Activated CD4-positive, alpha-beta T cell treated with anti-CD3 and anti-CD28 coated beads for 4 hours (primary cell): ENCODE data around the gene ZSCAN16.

Experiments
- DNase-seq, 2 donors: peaks; one replicate each; pipeline ENCODE4 v3.0.0-alpha.2; 2020

The ZSCAN16 gene

GRCh38 chr6:28134716-28135115 lies 10.3 kb downstream of the ZSCAN16 start:
- no peak for DNase-seq

GRCh38 chr6:28135393-28135792 lies 11.0 kb downstream of the ZSCAN16 start:
- no peak for DNase-seq

DNA sequence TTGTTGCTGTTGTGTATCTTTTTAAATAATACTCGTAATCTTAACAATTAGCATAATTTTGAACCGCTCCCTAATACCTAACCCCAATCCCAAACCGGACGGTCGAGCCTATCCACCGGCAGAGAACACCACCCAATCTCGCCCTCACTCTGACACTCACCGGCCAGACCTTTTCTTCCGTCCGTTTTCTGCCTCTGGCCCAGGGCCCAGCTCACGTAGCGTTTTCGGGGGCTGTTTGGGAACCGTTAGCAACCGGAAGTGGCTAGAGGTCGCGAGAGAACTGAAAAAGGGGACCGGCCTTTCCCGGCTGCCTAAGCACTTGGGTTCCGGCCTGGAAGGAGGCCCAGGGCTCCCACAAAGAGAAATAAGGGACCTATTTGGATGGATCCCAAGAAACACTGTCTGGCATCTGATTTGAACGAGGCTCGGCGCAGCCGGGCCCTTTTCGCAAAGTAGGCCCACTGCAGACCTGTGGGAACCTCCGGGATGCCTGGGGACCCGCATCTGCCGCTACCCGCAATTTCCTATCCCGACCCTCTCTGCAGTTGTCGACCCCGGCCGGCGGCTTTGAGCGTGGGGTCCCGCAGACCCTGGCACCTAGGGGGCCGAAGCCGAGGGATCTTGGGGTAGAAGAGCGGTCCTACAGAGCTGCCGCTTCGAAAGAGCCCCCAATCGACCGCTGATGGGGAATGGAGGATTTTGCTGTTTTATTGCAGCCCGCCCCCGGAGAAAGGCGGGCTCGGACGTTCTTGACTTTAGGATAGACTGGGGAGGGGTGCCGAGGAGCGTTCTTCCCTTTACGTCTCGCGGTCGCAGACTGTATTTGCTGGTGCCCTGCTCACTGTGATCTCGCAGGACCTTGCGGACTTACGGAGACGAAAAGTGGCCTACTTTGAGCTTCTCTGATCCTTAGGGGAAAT lies 12.4 kb downstream of the ZSCAN16 start:
- peak; percentile 74 to 75 for DNase-seq

- peak; percentile 32 to 44 for DNase-seq
These were observed 13.1 kb downstream of the ZSCAN16 start for GRCh38 chr6:28137505-28137981.

GRCh38 chr6:28139860-28140543 lies 15.6 kb downstream of the ZSCAN16 start:
- no peak for DNase-seq

- DNase-seq = no peak
These were observed 16.2 kb downstream of the ZSCAN16 start for GRCh38 chr6:28140616-28141015.

- DNase-seq = peak; percentile 72 to 78
These were observed 17.3 kb downstream of the ZSCAN16 start, which contains the start of gene ZKSCAN8 for GRCh38 chr6:28141500-28142329. Gene ZKSCAN8, plus strand, starts transcription at chr6:28141883. Its CDS starts 6,525 bp downstream, at chr6:28148408.

DNA sequence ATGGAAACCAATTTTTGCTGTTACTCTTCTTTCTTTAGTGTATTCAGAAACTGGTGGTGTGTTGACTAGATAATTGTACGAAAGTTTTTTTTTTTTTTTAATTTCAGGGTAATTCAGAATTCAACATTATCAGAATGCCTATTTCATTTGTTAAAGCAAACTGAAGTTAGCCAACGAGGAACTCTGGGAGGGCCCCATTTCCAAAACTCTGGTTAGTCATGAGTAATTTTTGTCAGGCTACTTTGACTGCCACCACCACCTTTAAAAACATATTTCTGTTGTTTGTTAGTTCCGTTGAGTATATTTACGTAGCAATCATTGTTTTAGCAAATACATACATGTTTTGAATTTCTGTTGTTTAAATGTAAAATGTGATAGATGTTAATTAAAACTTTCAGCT lies 18.0 kb downstream of the ZSCAN16 start:
- no peak for DNase-seq

- no peak for DNase-seq
These were observed 20.8 kb downstream of the ZSCAN16 start for GRCh38 chr6:28145231-28145630.

- DNase-seq = no peak
These were observed 28.1 kb downstream of the ZSCAN16 start for GRCh38 chr6:28152531-28152930.

- no peak for DNase-seq
These were observed 29.1 kb downstream of the ZSCAN16 start for GRCh38 chr6:28153546-28153945.

- DNase-seq = no peak
These were observed 29.9 kb downstream of the ZSCAN16 start for GRCh38 chr6:28154357-28154756.

DNA sequence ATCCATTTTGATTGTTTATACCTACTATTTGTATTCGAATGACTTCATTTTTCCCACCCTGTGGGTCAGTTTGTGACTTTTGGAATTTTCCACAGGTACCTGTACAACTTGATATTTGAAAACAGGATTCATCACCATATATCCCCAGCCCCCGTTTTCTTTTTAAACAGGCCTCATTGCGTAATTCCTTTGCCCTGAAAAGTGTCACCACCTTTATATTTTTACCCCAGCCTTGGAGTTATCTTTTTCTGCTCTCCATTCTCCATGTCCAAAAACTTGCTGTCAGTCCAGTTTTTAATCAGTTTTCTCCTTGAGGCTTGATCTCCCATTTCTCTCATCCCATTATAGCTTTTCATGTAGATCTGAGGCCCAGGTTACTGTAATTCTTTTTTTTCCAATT lies 33.9 kb downstream of the ZSCAN16 start:
- no peak for DNase-seq

GRCh38 chr6:28159029-28159607 lies 34.7 kb downstream of the ZSCAN16 start:
- no peak for DNase-seq

- no peak for DNase-seq
These were observed 35.8 kb downstream of the ZSCAN16 start for GRCh38 chr6:28160233-28160632.

DNA sequence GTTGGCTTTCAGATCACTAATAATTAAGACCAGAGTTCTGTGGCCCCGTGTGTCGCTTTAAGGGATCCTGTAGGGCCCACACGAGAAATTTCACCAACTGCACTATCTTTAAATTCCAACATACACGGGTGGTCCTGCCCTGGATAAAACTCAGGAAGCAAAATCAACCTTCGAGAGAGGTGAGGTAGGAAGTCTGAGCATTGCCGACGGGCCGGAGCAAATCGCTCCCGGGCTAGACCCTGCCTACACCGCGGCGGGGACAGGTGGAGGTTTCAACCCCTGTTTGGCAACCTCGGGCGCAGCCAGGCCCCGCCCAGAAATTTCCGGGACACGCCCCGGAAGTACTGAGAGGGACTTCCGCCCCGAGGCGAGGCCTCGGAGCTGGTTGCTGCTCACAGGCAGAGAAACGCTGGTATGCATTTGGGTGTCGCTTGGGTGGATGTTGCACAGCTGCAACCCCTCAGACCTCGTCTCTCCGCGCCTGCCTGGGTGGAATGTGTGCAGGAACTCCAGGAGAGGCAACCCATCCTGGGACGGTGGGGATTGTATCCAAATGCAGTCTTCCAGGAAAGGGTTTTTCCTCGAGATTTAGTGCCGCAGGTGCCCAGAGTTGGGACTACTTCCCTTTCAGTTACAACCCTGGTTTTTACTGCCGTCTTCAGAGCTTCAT lies 37.1 kb downstream of the ZSCAN16 start:
- DNase-seq = peak; percentile 68 to 80

GRCh38 chr6:28165563-28165962 lies 41.2 kb downstream of the ZSCAN16 start:
- DNase-seq = no peak

GRCh38 chr6:28167068-28167467 lies 42.7 kb downstream of the ZSCAN16 start:
- DNase-seq = no peak

DNA sequence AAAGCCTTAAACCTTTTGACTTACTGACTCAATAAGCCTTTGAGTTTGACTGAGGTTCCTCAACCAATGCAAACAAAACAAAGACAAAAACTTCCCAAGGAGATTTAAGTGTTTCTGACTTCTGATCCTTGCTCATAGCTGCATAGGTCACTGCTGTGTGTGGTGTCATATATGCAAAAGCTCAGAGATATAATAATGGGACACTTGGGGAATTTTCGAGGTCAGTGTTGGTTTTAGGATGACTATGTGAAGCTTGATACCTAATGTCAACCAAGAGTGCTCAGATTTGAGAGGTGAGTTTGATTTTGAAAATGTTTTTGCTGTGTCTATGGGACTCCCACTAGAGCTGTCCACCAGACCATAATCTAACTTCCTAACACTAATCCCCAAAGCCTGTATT lies 43.5 kb downstream of the ZSCAN16 start:
- DNase-seq = no peak

DNA sequence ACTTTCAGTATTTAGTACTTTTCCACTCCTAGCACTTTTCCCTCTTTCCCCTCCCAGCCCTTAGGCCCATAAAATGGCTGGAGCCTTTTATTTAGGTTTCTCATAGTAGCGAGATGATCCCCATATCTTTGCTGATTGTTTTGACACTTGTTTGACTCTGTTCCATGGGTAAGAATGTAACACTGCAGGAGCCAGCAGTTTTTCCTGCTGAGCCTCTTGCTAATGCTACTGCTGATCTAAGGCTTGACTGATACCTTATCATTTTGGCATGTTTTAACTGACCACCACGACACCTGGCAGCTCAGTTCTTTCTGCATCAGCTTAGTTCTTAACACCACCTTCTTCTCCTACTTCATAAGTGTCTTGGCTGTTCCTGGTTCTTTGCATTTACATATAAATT lies 46.9 kb downstream of the ZSCAN16 start:
- no peak for DNase-seq

DNA sequence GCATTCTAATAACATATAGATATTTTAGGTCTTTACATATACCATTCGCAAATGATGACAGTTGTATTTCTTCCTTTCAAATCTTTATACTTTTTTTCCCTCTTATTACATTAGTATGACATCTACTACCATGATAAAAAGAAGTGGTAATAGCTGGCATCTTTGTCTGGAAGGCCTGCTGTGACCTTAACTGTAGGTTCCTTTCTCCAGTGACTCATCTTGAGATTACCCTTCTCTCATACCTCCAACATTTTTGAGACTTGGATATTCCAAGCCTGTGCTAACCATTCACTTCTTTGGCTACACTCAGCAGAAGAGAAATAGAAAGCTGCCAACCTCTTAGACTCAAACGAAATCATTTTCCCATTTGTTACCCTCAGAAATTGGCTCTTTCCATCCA lies 47.6 kb downstream of the ZSCAN16 start:
- no peak for DNase-seq

DNA sequence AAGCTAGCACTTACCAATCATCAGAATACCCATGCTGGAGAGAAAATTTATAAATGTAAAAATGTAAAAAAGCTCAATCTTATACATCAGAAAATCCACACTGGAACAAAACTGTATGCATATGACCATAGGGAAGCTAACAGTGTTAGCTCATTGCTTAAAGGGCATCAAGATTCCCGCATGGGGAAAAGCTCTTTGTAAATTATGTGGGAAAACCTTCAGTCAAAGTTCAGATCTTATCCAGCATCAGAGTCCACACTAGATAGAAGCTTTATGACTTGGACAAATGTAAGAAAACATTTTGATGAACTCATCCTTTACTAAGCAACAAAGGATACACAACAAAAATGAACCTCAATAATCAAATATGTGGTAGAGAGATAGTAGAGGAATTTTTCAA lies 52.0 kb downstream of the ZSCAN16 start:
- no peak for DNase-seq
